ENCODE data around the gene HIKESHI. TPM values are rescaled to one million over a fixed set of nuclear protein-coding genes. Genes with fewer than 3 reads are reported as not detected.

The HIKESHI gene, protein sequence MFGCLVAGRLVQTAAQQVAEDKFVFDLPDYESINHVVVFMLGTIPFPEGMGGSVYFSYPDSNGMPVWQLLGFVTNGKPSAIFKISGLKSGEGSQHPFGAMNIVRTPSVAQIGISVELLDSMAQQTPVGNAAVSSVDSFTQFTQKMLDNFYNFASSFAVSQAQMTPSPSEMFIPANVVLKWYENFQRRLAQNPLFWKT
- 10 to 100 TPM; 41.5 to 47.8 TPM for total RNA-seq

DNA sequence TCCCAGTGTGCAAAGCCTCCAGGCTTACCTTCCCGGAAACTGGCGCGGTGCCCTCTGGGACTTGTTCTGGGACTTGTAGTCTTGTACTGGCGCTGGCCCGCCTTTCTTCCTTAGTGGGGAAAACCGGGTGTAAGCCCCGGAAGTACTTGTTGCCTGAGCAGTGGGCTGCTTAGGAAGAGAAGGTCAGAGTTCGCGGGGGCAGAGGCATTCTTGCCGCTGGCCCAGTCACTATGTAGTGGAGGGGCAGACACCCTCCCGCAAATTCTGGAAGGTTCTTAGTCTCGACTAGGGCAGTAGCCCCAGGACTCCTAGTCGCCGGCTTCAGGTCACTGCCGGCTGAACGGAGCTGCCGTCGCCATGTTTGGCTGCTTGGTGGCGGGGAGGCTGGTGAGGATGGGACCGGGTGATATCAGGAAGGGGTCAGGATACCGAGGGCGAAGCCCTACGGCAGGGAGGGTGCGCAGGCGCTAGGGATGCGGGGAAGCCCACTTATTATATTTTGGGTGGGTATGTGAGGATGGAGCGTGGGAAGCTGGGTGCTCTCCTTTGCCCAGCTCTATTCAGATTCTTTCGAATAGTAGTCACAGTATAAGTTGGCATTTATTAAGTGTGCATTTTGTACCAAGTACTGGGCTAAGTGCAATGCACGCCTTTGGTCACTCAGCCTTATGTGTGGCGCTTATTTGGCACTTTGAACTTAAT is at the start of gene HIKESHI:
TSS of gene HIKESHI (plus strand) at position 149 of the 702 bp plus-strand sequence. CDS start at position 358, 209 bp downstream.
- peaks cover 17 to 23% of the 10 kb centered on the region in 2 donors for H3K36me3 Mint-ChIP-seq
- peak; percentile 99 for ATAC-seq
- peak; percentile 85 to 91 for DNase-seq (ENCODE audit: low spot score in 2 of 2)
- H3K27ac Mint-ChIP-seq: peak within 1 kb of the TSS; percentile 98 to 100
- no peaks in the 10 kb centered on the region for H3K9me3 Mint-ChIP-seq

DNA sequence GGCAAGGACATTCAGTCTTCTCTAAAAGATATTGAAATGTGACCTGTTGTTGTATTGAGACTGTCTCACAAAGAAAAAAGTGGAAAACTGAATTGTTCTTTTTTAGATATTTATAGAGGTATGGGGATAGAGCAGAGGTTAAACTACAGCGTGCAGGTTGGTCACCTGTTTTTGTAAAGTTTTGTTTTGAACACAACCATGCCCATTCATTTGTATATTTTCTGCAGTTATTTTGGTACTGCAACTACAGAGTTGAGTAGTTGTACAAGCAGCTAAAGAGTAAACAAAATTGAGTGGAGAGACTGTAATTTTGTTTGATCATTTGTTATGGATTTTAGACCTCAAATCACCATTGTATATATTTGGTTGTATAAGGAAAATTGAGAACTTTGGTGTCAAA is 46.1 kb upstream of the HIKESHI start:
- peaks cover 0 to 38% of the 10 kb centered on the region in 2 donors for H3K36me3 Mint-ChIP-seq
- DNase-seq (ENCODE audit: low spot score in 2 of 2) (no peak), ATAC-seq (peak in 1 of 2 donors; percentile 83)
- no peaks in the 10 kb centered on the region for H3K9me3 Mint-ChIP-seq
- H3K27ac Mint-ChIP-seq: peak overlapping the region in 1 of 2 donors; percentile 94

DNA sequence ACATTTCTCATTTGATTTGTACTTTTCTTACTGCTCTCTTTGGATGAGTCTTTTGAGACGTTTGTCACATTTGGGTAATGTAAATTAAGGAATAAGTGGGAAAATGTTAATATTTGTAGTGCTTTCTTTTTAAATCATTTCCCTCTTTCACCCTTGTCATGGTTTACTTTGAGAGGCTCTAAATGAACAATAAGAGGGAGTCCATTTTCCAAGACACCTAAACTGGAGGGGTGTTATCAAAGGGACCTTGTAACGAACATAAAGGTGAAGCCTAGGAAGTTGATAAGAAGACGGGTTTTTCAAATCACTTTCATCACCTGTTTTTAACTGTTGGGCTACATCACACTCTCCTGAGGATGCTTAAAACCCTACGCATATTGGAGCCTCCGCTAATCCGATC is 45.4 kb upstream of the HIKESHI start:
- Mint-ChIP-seq H3K9me3 (no peaks in the 10 kb centered on the region), H3K27ac (peak overlapping the region in 1 of 2 donors; percentile 94), H3K36me3 (peaks cover 0 to 41% of the 10 kb centered on the region in 2 donors)
- DNase-seq (ENCODE audit: low spot score in 2 of 2) (no peak), ATAC-seq (no peak)

DNA sequence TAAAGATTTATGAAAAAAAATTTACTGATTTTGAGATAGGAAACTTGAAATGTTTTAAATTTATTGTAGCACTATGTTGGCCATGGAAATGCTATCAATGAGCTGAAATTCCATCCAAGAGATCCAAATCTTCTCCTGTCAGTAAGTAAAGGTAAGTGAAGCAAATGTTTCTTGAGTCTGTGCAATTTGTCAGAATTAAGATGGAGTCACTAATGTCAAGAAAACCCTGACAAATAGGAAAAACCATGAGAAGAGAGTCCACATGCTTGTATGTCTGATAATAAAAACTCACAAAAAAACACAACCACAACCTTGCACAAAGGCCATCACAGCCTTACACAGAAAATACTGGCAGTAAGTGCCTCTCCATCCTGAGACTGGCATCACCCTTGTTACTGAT is 44.6 kb upstream of the HIKESHI start:
- Mint-ChIP-seq H3K27ac (no peak overlapping the region), H3K9me3 (no peaks in the 10 kb centered on the region), H3K36me3 (peaks cover under 1 to 37% of the 10 kb centered on the region in 2 donors)
- DNase-seq (ENCODE audit: low spot score in 2 of 2) (no peak), ATAC-seq (no peak)

DNA sequence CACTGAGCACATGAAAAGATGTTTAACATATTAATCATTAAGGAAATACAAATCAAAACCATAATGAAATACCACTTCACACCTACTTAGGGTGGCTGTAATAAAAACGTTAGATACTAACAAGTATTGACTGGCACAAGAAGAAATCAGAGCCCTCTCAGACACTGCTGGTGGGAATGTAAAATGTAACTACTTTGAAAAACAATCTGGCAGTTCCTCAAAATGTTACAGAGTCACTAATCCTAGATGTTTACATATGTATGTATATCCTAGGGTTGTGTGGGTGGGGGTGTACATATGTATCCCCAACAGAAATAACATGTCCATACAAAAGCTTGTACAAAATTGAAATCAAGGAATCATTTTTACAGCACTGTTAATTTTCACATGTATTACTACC is 42.3 kb upstream of the HIKESHI start:
- DNase-seq (ENCODE audit: low spot score in 2 of 2): no peak
- ATAC-seq: no peak
- H3K36me3 Mint-ChIP-seq: peaks cover 19 to 49% of the 10 kb centered on the region in 2 donors
- no peaks in the 10 kb centered on the region for H3K9me3 Mint-ChIP-seq
- H3K27ac Mint-ChIP-seq: peak overlapping the region in 1 of 2 donors; percentile 87

DNA sequence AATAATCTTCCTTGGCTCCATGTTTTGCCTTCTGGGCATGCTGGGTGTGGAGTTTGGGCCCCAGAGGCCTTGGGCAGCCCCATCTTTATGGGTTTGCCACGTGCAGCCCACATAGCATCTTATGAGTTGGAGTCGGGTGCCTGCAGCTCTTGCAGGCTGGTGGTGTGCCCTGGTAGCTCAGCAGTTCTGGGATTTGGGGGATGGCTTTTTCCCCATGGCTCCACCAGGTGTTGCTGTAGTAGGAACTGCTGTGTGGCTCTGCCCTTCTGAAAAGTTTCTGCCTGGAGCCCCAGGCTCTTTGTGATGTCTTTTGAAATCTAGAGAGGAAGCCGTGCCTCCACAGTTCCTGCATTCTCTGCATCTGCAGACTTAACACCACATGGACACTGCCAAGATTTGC is 40.7 kb upstream of the HIKESHI start:
- Mint-ChIP-seq H3K27ac (peak overlapping the region in 1 of 2 donors; percentile 5), H3K36me3 (peaks cover 22 to 51% of the 10 kb centered on the region in 2 donors), H3K9me3 (no peaks in the 10 kb centered on the region)
- ATAC-seq: no peak
- no peak for DNase-seq (ENCODE audit: low spot score in 2 of 2)

DNA sequence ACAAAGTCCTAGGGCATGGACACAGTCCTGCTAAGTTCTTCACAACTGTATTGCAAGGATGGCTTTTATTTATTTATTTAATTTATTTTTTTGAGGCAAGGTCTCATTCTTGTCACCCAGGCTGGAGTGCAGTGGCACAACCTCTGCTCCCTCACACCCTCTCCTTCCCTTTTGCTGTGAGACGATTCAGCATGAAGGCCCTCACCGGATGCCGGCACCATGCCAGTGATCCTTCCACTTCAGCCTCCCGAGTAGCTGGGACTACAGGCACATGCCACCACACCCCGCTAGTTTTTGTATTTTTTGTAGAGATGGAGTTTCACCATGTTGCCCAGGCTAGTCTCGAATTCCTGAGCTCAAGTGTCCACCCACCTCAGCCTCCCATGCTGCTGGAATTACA is 39.7 kb upstream of the HIKESHI start:
- H3K9me3 Mint-ChIP-seq: no peaks in the 10 kb centered on the region
- H3K27ac Mint-ChIP-seq: peak overlapping the region; percentile 62 to 82
- ATAC-seq: no peak
- peaks cover 22 to 41% of the 10 kb centered on the region in 2 donors for H3K36me3 Mint-ChIP-seq
- DNase-seq (ENCODE audit: low spot score in 2 of 2): no peak

DNA sequence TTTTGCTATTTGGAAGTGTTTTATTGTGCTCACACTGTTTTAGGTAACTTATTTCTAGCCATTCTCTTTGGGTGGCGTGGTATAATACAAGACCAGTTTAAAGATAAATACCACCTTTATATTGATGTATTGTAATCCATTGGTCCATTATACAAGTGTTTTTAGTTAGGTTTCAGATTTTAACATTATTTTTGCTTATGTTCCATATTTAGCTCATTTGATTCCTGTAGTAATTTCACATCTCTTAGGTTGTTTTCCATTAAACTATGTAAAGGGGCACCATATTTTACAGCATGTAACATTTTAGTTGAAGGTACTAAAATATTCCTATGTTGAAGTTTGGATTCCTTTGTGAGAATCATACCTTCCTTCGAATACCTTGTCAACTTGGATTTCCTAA is 37.4 kb upstream of the HIKESHI start:
- DNase-seq (ENCODE audit: low spot score in 2 of 2): no peak
- no peak for ATAC-seq
- Mint-ChIP-seq H3K27ac (no peak overlapping the region), H3K36me3 (peaks cover 28 to 52% of the 10 kb centered on the region in 2 donors), H3K9me3 (no peaks in the 10 kb centered on the region)

DNA sequence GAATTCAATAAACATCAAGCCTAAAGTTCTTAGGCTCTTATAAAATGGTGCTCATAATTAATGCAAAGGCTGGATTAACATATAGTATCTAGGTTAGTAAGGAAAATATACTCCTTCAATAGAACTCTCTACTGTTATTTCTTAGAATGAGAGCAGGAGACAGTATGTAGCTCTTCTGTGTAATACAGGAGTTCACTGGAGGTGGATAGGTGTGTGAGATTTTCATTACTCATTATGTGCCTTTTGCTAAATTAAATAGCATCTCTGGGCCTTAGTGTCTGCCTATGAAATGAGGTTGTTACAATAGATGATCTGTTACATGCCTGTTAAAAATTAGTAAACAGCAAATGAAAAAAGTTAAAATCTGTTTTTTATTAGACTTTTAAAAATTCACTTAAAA is 36.8 kb upstream of the HIKESHI start:
- Mint-ChIP-seq H3K36me3 (peaks cover 33 to 56% of the 10 kb centered on the region in 2 donors), H3K9me3 (no peaks in the 10 kb centered on the region), H3K27ac (no peak overlapping the region)
- ATAC-seq: peak in 1 of 2 donors; percentile 33
- DNase-seq (ENCODE audit: low spot score in 2 of 2): no peak

DNA sequence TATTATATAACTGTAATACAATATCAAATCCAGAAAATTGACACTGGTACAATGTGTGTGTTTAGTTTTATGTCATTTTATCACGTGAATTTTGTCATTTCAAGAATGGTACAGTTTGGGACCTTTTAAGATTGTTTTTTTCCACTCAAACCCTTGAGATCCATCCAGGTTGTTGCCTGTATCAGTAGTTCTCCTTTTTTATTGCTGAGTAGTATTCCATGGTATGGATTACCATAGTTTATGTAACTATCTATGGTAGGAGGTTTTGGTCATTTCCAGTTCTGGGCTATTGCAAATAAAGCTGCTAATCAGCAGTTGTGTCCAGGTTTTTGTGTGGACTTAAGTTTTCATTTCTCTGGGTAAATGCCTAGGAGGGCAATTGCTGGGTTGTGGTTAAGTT is 32.4 kb upstream of the HIKESHI start:
- Mint-ChIP-seq H3K27ac (no peak overlapping the region), H3K36me3 (peaks cover 26 to 69% of the 10 kb centered on the region in 2 donors), H3K9me3 (no peaks in the 10 kb centered on the region)
- no peak for DNase-seq (ENCODE audit: low spot score in 2 of 2)
- ATAC-seq: no peak

DNA sequence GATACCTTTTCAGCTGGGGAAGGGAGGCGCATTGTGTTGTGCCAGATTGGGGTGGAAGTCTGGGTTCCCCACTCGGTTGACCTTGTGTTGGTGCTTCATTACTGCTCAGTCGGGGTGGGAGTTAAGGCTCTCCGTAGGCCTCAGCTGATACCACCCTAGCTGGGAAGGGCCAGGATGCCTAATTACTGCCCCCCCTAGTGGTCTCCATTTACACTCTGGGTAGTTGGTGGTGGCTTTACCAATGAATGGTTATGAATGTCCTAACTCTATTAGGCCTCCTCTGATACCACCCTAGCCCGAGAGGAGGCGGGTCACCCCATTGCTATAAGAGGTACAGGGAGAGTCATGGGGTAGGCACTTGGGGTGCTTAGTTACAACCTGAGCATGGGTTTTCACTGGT is 27.5 kb upstream of the HIKESHI start:
- Mint-ChIP-seq H3K36me3 (peaks cover 41 to 87% of the 10 kb centered on the region in 2 donors), H3K9me3 (no peaks in the 10 kb centered on the region), H3K27ac (peak overlapping the region in 1 of 2 donors; percentile 82)
- no peak for DNase-seq (ENCODE audit: low spot score in 2 of 2)
- peak in 1 of 2 donors; percentile 35 for ATAC-seq

DNA sequence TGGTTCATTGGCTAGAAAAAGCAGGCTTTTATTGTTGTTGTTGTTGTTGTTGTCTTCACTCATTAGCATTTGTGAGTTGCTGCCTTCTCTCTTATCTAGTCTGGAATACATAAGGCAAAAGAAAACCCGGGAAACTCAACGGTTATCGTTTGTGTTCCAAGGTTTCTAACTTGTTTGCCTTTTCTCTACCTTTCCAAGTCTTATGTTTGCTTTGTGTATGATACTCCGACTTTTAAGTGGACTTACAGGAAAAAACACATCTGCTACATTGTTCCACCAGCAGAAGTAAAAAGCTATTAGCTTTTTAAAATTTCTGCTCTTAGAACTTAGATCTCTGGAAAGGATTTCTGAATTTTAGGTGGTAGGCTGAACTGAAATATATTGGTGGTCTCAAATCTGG is 27.0 kb upstream of the HIKESHI start:
- DNase-seq (ENCODE audit: low spot score in 2 of 2): no peak
- Mint-ChIP-seq H3K36me3 (peaks cover 36 to 87% of the 10 kb centered on the region in 2 donors), H3K27ac (peak overlapping the region in 1 of 2 donors; percentile 82), H3K9me3 (no peaks in the 10 kb centered on the region)
- ATAC-seq: no peak

DNA sequence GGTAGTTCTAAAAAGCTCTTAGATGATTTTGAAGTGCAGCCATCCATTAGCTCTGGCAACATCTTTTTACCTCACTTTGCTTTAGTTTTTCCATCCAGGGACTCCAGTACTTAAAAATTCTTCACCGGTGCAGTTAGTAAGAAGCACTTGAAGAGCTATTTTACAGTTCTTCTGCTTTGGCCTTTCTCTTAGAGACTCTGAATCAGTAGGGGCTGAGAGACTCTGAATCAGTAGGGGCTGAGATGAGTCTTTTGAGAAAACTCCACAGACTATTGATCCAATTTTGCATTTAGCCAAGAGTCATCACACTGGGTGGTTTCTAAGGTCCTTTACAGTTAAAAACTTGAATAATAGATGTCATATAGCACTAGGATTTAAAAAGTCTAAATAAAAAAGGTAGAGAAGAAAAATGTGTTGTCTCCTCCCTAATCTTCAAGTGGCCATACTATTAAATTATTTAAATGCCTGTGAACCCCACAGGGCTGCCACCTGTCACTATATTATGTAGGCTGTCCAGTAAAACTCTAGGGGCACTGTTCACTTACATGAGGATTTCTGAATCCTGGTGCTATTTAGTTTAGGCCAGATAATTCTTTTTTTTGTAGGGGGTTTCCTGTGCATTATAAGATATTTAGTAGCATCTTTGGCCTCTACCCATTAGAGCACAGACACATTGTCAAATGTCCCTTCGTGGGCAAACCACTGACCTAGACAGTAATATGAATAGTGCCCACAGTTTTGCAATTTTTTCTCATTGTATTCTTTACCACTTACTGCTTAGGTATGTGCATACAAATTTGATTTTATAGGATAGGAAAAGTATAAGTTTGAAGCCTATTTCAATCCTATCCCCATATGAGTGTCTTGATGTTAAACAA is 26.3 kb upstream of the HIKESHI start:
- ATAC-seq (peak; percentile 20 to 32), DNase-seq (ENCODE audit: low spot score in 2 of 2) (no peak)
- H3K27ac Mint-ChIP-seq: peak overlapping the region in 1 of 2 donors; percentile 81
- peaks cover 33 to 84% of the 10 kb centered on the region in 2 donors for H3K36me3 Mint-ChIP-seq
- H3K9me3 Mint-ChIP-seq: no peaks in the 10 kb centered on the region

DNA sequence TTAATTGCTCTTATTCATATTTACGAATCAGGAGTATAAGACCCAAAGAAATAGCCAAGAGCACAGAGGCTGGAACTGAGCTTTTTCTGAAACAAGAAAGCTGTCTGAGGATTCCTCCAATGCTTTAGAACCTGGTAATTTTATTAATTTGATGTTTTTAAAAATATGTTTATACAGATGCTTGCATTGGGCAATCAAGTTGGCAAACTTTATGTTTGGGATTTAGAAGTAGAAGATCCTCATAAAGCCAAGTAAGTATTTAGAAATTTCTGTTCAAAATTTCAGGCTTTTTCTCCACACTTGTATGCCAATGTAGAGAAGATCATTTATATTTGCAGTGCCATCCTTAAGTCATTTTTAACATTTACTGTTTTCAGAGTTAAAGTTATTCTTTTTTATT is 24.3 kb upstream of the HIKESHI start:
- Mint-ChIP-seq H3K36me3 (peaks cover 33 to 82% of the 10 kb centered on the region in 2 donors), H3K9me3 (no peaks in the 10 kb centered on the region)

DNA sequence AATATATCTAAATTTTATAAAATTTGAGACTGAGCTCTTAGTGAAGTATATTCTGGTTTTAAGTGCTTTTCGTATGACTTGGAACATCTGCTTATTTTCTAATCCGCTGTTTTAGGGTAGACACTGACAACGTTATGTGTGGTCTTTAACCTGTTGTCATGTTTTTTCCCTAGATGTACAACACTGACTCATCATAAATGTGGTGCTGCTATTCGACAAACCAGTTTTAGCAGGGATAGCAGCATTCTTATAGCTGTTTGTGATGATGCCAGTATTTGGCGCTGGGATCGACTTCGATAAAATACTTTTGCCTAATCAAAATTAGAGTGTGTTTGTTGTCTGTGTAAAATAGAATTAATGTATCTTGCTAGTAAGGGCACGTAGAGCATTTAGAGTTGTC is 23.8 kb upstream of the HIKESHI start:
- Mint-ChIP-seq H3K9me3 (peaks cover 0 to under 1% of the 10 kb centered on the region in 2 donors), H3K27ac (peak overlapping the region in 1 of 2 donors; percentile 4), H3K36me3 (peaks cover 33 to 81% of the 10 kb centered on the region in 2 donors)
- ATAC-seq (no peak), DNase-seq (ENCODE audit: low spot score in 2 of 2) (no peak)

More for the DNA sequence above, 24.3 kb upstream of the HIKESHI start:
- H3K27ac Mint-ChIP-seq: no peak overlapping the region
- DNase-seq (ENCODE audit: low spot score in 2 of 2) (no peak), ATAC-seq (no peak)

DNA sequence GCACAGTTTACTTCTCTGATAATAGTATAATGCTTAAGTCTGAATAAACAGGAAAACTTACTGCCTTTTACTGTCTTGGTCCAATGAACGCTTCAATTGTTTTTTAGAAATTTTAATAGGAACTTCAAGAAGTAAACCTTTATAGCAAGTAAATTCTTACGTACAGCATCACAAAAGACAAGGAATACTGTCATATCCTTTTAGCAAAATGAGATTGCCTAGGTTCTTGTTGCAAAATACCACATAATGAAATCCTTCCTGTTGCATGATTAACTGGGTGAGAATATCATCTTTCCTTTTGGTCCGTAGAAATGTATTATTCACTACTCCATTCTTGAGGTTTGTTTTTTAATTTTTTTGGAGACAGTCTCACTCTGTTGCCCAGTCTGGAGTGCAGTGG is 22.3 kb upstream of the HIKESHI start:
- H3K36me3 Mint-ChIP-seq: peaks cover 22 to 81% of the 10 kb centered on the region in 2 donors
- ATAC-seq: no peak
- H3K9me3 Mint-ChIP-seq: peaks cover 0 to 5% of the 10 kb centered on the region in 2 donors
- DNase-seq (ENCODE audit: low spot score in 2 of 2): no peak
- no peak overlapping the region for H3K27ac Mint-ChIP-seq

DNA sequence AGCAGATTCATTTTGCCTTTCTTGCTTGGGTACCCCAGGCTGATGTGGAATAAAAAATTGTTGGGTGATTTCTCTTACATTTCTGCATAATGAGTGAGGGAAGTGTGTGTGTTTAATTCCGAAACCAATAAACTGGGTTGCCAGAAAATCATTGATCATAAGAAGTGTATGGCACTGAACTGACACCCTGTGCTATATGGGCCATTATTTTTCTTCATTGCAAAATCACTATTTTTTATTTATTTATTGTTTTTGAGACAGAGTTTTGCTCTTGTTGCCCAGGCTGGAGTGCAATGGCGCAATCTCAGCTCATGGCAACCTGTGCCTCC is 14.6 kb upstream of the HIKESHI start:
- Mint-ChIP-seq H3K36me3 (peaks cover 0 to 45% of the 10 kb centered on the region in 2 donors), H3K27ac (peak overlapping the region; percentile 84 to 92), H3K9me3 (peaks cover 0 to 12% of the 10 kb centered on the region in 2 donors)
- ATAC-seq: no peak
- no peak for DNase-seq (ENCODE audit: low spot score in 2 of 2)

Measured in activated naive CD4-positive, alpha-beta T cell treated with anti-CD3 and anti-CD28 coated beads, Interleukin-2, amount 50 U/mL, for 72 hours (primary cell).